ENCODE data around the gene HIC1. TPM values are rescaled to one million over a fixed set of nuclear protein-coding genes. Genes with fewer than 3 reads are reported as not detected.

HIC1 gene, protein sequence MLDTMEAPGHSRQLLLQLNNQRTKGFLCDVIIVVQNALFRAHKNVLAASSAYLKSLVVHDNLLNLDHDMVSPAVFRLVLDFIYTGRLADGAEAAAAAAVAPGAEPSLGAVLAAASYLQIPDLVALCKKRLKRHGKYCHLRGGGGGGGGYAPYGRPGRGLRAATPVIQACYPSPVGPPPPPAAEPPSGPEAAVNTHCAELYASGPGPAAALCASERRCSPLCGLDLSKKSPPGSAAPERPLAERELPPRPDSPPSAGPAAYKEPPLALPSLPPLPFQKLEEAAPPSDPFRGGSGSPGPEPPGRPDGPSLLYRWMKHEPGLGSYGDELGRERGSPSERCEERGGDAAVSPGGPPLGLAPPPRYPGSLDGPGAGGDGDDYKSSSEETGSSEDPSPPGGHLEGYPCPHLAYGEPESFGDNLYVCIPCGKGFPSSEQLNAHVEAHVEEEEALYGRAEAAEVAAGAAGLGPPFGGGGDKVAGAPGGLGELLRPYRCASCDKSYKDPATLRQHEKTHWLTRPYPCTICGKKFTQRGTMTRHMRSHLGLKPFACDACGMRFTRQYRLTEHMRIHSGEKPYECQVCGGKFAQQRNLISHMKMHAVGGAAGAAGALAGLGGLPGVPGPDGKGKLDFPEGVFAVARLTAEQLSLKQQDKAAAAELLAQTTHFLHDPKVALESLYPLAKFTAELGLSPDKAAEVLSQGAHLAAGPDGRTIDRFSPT
- 100 to 1,000 TPM in 1 of 5 donors, 10 to 100 TPM in 1, 1 to 10 TPM in 3; 7.6 to 107 (median 9.4) TPM for total RNA-seq
- 10 to 100 TPM in 1 of 3 donors, 1 to 10 TPM in 2; 1.5 to 11.2 (median 6.2) TPM for polyA plus RNA-seq
- long read RNA-seq, donor 1, transcript HIC1-205 (2 exons, 1,134 nt): major isoform, 8 of 9 reads
- long read RNA-seq, donor 1, partial matches to known transcripts: 0 of 9 reads
- long read RNA-seq, donor 1, other reads (novel, unspliced or antisense): 0 of 9 reads
- long read RNA-seq, donor 2, transcript HIC1-205 (2 exons, 1,134 nt): major isoform, 15 of 17 reads
- long read RNA-seq, donor 2, partial matches to known transcripts: 0 of 17 reads
- long read RNA-seq, donor 2, other reads (novel, unspliced or antisense): 0 of 17 reads
- long read RNA-seq, donor 3, partial matches to known transcripts: 0 of 4 reads
- long read RNA-seq, donor 3, other reads (novel, unspliced or antisense): 0 of 4 reads
- long read RNA-seq, donor 4, partial matches to known transcripts: 0 of 1 reads
- long read RNA-seq, donor 4, other reads (novel, unspliced or antisense): 0 of 1 reads
- long read RNA-seq, donor 5, transcript HIC1-205 (2 exons, 1,134 nt): major isoform, 19 of 19 reads
- long read RNA-seq, donor 5, partial matches to known transcripts: 0 of 19 reads
- long read RNA-seq, donor 5, other reads (novel, unspliced or antisense): 0 of 19 reads
- long read RNA-seq, donor 6, transcript HIC1-205 (2 exons, 1,134 nt): major isoform, 30 of 32 reads
- long read RNA-seq, donor 6, partial matches to known transcripts: 0 of 32 reads
- long read RNA-seq, donor 6, other reads (novel, unspliced or antisense): 0 of 32 reads
- long read RNA-seq, donor 7, transcript HIC1-205 (2 exons, 1,134 nt): major isoform, 11 of 32 reads
- long read RNA-seq, donor 7, partial matches to known transcripts: 18 of 32 reads
- long read RNA-seq, donor 7, other reads (novel, unspliced or antisense): 0 of 32 reads
- long read RNA-seq, donor 8, transcript HIC1-205 (2 exons, 1,134 nt): major isoform, 9 of 13 reads
- long read RNA-seq, donor 8, partial matches to known transcripts: 0 of 13 reads
- long read RNA-seq, donor 8, other reads (novel, unspliced or antisense): 0 of 13 reads
- long read RNA-seq, donor 9, partial matches to known transcripts: 0 of 4 reads
- long read RNA-seq, donor 9, other reads (novel, unspliced or antisense): 0 of 4 reads
- long read RNA-seq, donor 10, partial matches to known transcripts: 5 of 8 reads
- long read RNA-seq, donor 10, other reads (novel, unspliced or antisense): 0 of 8 reads

DNA sequence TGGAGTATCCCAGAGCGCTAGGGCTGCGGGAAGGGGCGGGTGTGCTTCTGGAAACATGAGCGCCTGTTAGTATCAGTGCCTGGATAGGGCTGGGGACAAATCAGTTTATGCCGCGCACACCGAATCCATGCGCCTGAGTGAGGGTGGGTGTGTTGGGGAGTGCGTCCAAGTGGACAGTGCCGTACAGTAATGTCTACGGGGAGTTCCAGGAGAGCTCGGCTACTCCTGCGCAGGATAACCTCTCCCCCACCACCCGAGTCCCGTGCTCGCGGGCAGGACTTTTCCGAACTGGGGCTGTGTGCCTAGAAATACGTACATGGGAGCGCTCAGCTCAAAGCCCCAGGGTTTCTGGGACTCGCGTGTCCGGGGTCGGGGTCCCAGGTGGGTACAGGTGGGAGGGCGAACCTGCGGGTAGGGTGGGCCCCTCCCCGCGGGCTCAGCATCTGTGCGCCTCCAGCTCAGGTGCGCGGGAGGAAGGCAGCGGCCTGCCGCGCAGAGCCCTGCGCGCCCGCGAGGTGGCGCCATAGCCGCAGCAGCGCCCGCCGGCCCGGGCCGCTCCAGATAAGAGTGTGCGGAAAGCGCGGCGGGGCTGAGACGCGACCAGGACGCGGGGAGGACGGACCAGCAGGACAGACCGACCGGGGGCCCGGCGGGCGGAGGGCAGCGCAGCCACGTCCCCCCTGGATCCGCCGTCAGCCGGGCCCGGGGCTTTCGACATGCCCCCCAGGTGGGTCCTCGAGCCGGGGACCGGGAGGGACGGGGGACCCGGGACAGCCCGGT is at the start of gene HIC1:
Gene HIC1 (plus strand): TSS at position 592 of the 780 bp plus-strand sequence. CDS start 1,588 bp downstream, outside the sequence.
- peak; percentile 79 to 93 for DNase-seq
- intact Hi-C loops (cut with DNase I; ENCODE audit: low total_unique reads): loop anchor here (5.0 kb wide), 1 partner anchor 188 kb away; no protein-coding TSS in a partner anchor
- H3K4me1 ChIP-seq: peaks cover 70 to 86% (median 80%) of the 10 kb centered on the region in 4 donors
- H3K27ac ChIP-seq: peak within 1 kb of the TSS; percentile 84 to 94 (median 90)
- WGBS, 5 donors: 1 to 3% (median 1%) methylated on average over 14 to 71 of the region's 72 CpGs
- H3K9me3 ChIP-seq: no peaks in the 10 kb centered on the region
- H3K36me3 ChIP-seq: peaks cover 0 to 5% (median 1%) of the 10 kb centered on the region in 4 donors
- TF ChIP-seq, protein P1, sequence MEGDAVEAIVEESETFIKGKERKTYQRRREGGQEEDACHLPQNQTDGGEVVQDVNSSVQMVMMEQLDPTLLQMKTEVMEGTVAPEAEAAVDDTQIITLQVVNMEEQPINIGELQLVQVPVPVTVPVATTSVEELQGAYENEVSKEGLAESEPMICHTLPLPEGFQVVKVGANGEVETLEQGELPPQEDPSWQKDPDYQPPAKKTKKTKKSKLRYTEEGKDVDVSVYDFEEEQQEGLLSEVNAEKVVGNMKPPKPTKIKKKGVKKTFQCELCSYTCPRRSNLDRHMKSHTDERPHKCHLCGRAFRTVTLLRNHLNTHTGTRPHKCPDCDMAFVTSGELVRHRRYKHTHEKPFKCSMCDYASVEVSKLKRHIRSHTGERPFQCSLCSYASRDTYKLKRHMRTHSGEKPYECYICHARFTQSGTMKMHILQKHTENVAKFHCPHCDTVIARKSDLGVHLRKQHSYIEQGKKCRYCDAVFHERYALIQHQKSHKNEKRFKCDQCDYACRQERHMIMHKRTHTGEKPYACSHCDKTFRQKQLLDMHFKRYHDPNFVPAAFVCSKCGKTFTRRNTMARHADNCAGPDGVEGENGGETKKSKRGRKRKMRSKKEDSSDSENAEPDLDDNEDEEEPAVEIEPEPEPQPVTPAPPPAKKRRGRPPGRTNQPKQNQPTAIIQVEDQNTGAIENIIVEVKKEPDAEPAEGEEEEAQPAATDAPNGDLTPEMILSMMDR (IDR thresholded peaks at IDR 0.05): peak in 5 of 7 experiments; percentile 32 to 98 (median 95)
- TF ChIP-seq POLR2AphosphoS5 (IDR thresholded peaks at IDR 0.05) (peak; percentile 60 to 90 (median 88)), POLR2A (IDR thresholded peaks at IDR 0.05) (no peak), EP300 (IDR thresholded peaks at IDR 0.05) (no peak)
- peaks cover 0 to 91% (median 70%) of the 10 kb centered on the region in 3 donors for H3K27me3 ChIP-seq
- peak within 1 kb of the TSS; percentile 57 to 69 (median 64) for H3K4me3 ChIP-seq

DNA sequence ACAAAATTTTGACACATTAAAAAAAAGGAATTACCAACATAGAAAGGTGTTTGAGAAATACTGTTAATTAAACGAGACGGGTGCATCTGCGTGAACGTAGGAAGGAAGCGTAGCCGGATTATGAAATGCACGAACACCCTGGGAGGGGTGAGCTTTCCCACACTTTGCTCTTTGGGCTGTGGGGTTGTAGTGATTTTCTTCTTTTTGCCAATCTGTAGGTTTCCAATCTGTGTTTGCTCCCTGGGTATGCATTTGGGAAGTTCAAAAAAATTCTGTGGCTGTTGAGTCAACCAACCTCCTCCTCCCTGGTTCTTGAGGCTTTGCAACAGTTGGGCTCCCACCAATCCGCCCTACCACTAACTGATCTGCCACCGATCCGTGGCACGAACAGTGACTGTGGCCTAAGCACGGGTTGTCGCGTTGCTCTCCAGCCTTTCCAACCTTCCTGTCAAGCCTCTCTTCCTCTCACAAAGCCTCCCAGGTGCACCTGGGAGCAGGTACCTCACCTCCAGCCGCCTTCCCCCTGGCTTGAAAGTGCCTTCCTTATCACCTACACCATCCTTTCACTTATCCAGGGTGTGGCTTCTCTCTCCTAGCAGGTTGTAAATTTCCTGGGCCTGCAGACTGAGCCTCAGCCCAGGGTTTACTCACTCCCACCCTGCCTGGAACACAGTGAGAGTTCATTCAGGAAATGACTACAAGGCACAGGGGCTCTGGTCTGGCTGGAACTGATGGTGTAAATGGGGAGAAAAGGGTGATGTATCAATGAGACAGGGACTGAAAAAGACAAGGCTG is 46.4 kb upstream of the HIC1 start:
- DNase-seq: peak in 1 of 2 donors; percentile 20
- 79 to 82% (median 80%) methylated on average over 15 of the region's 15 CpGs for WGBS, 5 donors
- H3K36me3 ChIP-seq: no peaks in the 10 kb centered on the region
- no peaks in the 10 kb centered on the region for H3K9me3 ChIP-seq
- H3K4me3 ChIP-seq: no peak overlapping the region
- H3K4me1 ChIP-seq: peaks cover 0 to 17% (median 15%) of the 10 kb centered on the region in 4 donors
- no peaks in the 10 kb centered on the region for H3K27me3 ChIP-seq
- no peak for TF ChIP-seq EP300 (IDR thresholded peaks at IDR 0.05)
- no peak for TF ChIP-seq POLR2AphosphoS5 (IDR thresholded peaks at IDR 0.05)
- TF ChIP-seq, protein P1 (IDR thresholded peaks at IDR 0.05): no peak
- no peak for TF ChIP-seq POLR2A (IDR thresholded peaks at IDR 0.05)
- H3K27ac ChIP-seq: no peak overlapping the region
- intact Hi-C loops (cut with DNase I; ENCODE audit: low total_unique reads): no loop called here

DNA sequence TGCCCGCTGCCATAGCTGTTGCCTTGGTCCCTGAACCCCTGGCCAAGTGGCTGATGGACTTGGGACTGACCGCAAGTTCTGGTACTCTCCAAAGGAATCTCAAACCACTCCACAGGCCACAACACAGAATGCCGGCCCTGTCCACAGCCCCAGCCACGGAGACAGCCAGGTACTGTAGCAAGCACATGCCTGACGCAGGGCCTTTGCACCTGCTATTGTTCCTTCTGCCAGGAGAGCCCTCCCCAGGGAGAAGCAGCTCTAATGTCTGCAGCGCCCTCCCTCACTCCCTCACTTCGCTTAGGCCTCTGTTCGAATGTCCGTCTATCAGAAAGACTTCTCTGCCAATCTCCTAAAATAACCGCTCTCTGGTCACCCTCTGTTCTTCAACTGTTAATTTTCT is 45.2 kb upstream of the HIC1 start:
- intact Hi-C loops (cut with DNase I; ENCODE audit: low total_unique reads): no loop called here
- TF ChIP-seq, protein P1 (IDR thresholded peaks at IDR 0.05): no peak
- TF ChIP-seq POLR2AphosphoS5 (IDR thresholded peaks at IDR 0.05): no peak
- TF ChIP-seq EP300 (IDR thresholded peaks at IDR 0.05): no peak
- TF ChIP-seq POLR2A (IDR thresholded peaks at IDR 0.05): no peak
- Histone ChIP-seq H3K9me3 (no peaks in the 10 kb centered on the region), H3K27ac (no peak overlapping the region), H3K36me3 (no peaks in the 10 kb centered on the region), H3K4me3 (no peak overlapping the region), H3K27me3 (no peaks in the 10 kb centered on the region), H3K4me1 (peaks cover 0 to 21% (median 15%) of the 10 kb centered on the region in 4 donors)
- DNase-seq: no peak
- WGBS, 5 donors: 91 to 97% (median 96%) methylated on average over 7 to 10 of the region's 10 CpGs

Data from stomach (tissue), 19 donors.